Fibroblast of lung (primary cell): ENCODE results near the gene BCAS3. TPM values are rescaled to one million over a fixed set of nuclear protein-coding genes. Genes with fewer than 3 reads are reported as not detected.

Source experiments
- DNase-seq, 2 donors: peaks; one replicate each; pipeline versions ENCODE4 v3.0.0 to v3.0.0-alpha.2; 2010; ENCODE audit warnings: low read depth in 2 of 2
- H2AFZ ChIP-seq: 2 replicates; pipeline ENCODE4 v1.5.1; 2012; ENCODE audit warnings: low read length, control low read depth, inconsistent platforms
- H3K27ac ChIP-seq: 2 replicates; pipeline ENCODE4 v1.5.1; 2011; ENCODE audit warnings: low read length, control low read depth; ENCODE audit not compliant: insufficient read depth
- H3K27me3 ChIP-seq: 2 replicates; pipeline ENCODE4 v1.5.1; 2011; ENCODE audit warnings: mild to moderate bottlenecking, low read length; ENCODE audit not compliant: control insufficient read depth, insufficient read depth
- H3K36me3 ChIP-seq: 2 replicates; pipeline ENCODE4 v1.5.1; 2011; ENCODE audit warnings: low read length; ENCODE audit not compliant: control insufficient read depth, insufficient read depth
- H3K4me1 ChIP-seq: 2 replicates; pipeline ENCODE4 v1.5.1; 2011; ENCODE audit warnings: low read length; ENCODE audit not compliant: control insufficient read depth, insufficient read depth; ENCODE audit errors: extremely low read depth
- H3K4me2 ChIP-seq: 2 replicates; pipeline ENCODE4 v1.5.1; 2011; ENCODE audit warnings: low read length, control low read depth; ENCODE audit not compliant: insufficient read depth; ENCODE audit errors: extremely low read depth
- H3K4me3 ChIP-seq, 4 experiments: fragments of 200-600 bp in 1 of 4; sonication (generic) in 1 of 4; replicated peaks in 1 of 4; 2 replicates each; pipeline ENCODE4 v1.5.1; 2011 to 2016; ENCODE audit warnings: low read length in 4 of 4, low read depth in 3 of 4, mild to moderate bottlenecking in 3 of 4, control low read depth in 2 of 4, inconsistent platforms in 1 of 4, mixed read lengths in 1 of 4; ENCODE audit not compliant: insufficient read depth in 1 of 4; ENCODE audit errors: control extremely low read depth in 1 of 4
- H3K79me2 ChIP-seq: 2 replicates; pipeline ENCODE4 v1.5.1; 2012; ENCODE audit warnings: mild to moderate bottlenecking, low read length, inconsistent platforms; ENCODE audit not compliant: control insufficient read depth, insufficient read depth
- H3K9ac ChIP-seq: 2 replicates; pipeline ENCODE4 v1.5.1; 2011; ENCODE audit warnings: mild to moderate bottlenecking, low read length, control low read depth; ENCODE audit not compliant: insufficient read depth
- H3K9me3 ChIP-seq: 2 replicates; pipeline ENCODE4 v1.5.1; 2012; ENCODE audit warnings: low read depth, low read length; ENCODE audit not compliant: control insufficient read depth, insufficient read depth
- H4K20me1 ChIP-seq: 2 replicates; pipeline ENCODE4 v1.5.1; 2011; ENCODE audit warnings: low read length; ENCODE audit not compliant: control insufficient read depth, insufficient read depth; ENCODE audit errors: extremely low read depth
- EZH2 ChIP-seq: IDR thresholded peaks from 2 replicates; pipeline ENCODE4 v1.5.1; 2012; ENCODE audit warnings: low read length, control low read depth, mild to moderate bottlenecking; ENCODE audit errors: missing control alignments
- polyA plus RNA-seq, 2 donors: library from polyadenylated mRNA; depleted of rRNA in 1 of 2; stranded (reverse) in 1 of 2; unstranded in 1 of 2; fragments of >200 nt; gene quantifications; 2 replicates each; pipeline ENCODE4 v1.2.1, GENCODE V29; 2011 to 2012; ENCODE audit warnings: missing spikeins in 1 of 2
- total RNA-seq: library from RNA; depleted of rRNA; stranded (reverse); fragments of >200 nt; gene quantifications from 2 replicates; pipeline ENCODE4 v1.2.1, GENCODE V29; 2014
- TF ChIP-seq, protein P1 (sequence below), 2 donors: IDR thresholded peaks in 1 of 2; conservative IDR thresholded peaks in 1 of 2; 1 replicate in 1 of 2; 2 replicates in 1 of 2; pipeline ENCODE4 v1.5.1; 2011 to 2012; ENCODE audit warnings: low read length in 2 of 2, control low read depth in 1 of 2, inconsistent platforms in 1 of 2, low read depth in 1 of 2, mild to moderate bottlenecking in 1 of 2

The BCAS3 gene
- total and polyA plus RNA-seq, 2 donors (not counting 1 experiment from before 2014, with no cell fraction given), result 9.9 to 43.6 TPM

DNA sequence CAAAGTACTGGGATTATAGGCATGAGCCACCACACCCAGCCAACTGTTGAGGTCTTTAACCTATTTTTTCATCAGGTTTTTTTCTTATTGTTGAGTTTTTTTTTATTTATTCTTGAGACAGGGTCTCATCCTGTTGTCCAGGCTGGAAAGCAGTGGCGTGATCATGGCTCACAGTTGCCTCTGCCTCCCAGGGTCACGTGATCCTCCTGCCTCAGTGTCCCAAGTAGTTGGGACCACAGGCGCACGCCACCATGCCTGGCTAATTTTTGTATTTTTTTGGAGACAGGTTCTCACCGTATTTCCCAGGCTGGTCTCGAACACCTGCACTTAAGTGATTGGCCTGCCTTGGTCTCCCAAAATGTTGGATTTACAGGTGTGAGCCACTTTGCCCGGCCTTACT, 95.9 kb downstream of the BCAS3 start:
- Histone ChIP-seq H3K9ac (no peak overlapping the region), H3K4me1 (no peaks in the 10 kb centered on the region), H3K27me3 (no peaks in the 10 kb centered on the region), H2AFZ (no peak overlapping the region), H3K36me3 (no peaks in the 10 kb centered on the region), H4K20me1 (no peaks in the 10 kb centered on the region), H3K4me2 (no peak overlapping the region), H3K4me3 (no peak overlapping the region), H3K9me3 (no peaks in the 10 kb centered on the region), H3K79me2 (no peaks in the 10 kb centered on the region), H3K27ac (no peak overlapping the region)
- TF ChIP-seq, protein P1, sequence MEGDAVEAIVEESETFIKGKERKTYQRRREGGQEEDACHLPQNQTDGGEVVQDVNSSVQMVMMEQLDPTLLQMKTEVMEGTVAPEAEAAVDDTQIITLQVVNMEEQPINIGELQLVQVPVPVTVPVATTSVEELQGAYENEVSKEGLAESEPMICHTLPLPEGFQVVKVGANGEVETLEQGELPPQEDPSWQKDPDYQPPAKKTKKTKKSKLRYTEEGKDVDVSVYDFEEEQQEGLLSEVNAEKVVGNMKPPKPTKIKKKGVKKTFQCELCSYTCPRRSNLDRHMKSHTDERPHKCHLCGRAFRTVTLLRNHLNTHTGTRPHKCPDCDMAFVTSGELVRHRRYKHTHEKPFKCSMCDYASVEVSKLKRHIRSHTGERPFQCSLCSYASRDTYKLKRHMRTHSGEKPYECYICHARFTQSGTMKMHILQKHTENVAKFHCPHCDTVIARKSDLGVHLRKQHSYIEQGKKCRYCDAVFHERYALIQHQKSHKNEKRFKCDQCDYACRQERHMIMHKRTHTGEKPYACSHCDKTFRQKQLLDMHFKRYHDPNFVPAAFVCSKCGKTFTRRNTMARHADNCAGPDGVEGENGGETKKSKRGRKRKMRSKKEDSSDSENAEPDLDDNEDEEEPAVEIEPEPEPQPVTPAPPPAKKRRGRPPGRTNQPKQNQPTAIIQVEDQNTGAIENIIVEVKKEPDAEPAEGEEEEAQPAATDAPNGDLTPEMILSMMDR (conservative IDR thresholded peaks at IDR 0.05 in 1 of 2, IDR thresholded peaks at IDR 0.05 in 1 of 2; ENCODE audit: low read depth in 1 of 2, low read length in 2 of 2), result no peak
- no peak for TF ChIP-seq EZH2
- DNase-seq, result no peak

DNA sequence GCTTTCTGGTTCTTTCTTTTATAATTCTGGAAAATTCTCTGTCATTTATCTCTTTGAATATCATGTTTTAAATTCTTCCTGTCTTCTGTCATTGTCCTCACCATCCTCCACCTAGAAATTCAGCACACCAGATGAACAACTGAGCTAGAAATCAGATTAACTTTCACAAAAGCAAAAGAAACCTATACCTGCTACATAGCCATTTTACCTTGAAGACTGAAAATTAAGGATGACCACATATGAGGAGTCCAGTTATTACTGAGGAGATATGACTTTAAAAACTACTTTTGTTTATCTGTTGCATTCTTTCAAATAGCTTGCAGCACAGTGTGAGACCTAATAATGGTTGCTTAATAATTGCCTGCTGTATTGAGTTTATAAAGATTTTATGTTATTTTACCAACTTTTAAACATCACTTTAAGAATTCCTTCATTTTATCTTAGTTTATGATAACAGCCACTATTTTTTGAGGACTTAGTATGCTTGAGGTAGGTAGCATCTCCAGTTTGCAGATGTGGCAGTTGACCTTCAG, 104.3 kb downstream of the BCAS3 start:
- no peak for TF ChIP-seq EZH2
- TF ChIP-seq, protein P1 (conservative IDR thresholded peaks at IDR 0.05 in 1 of 2, IDR thresholded peaks at IDR 0.05 in 1 of 2; ENCODE audit: low read depth in 1 of 2, low read length in 2 of 2), result no peak
- Histone ChIP-seq H3K27me3 (no peaks in the 10 kb centered on the region), H3K79me2 (no peaks in the 10 kb centered on the region), H3K4me2 (no peak overlapping the region), H3K36me3 (no peaks in the 10 kb centered on the region), H3K4me3 (no peak overlapping the region), H3K27ac (no peak overlapping the region), H4K20me1 (no peaks in the 10 kb centered on the region), H3K4me1 (no peaks in the 10 kb centered on the region), H3K9ac (no peak overlapping the region), H3K9me3 (no peaks in the 10 kb centered on the region), H2AFZ (no peak overlapping the region)
- no peak for DNase-seq

DNA sequence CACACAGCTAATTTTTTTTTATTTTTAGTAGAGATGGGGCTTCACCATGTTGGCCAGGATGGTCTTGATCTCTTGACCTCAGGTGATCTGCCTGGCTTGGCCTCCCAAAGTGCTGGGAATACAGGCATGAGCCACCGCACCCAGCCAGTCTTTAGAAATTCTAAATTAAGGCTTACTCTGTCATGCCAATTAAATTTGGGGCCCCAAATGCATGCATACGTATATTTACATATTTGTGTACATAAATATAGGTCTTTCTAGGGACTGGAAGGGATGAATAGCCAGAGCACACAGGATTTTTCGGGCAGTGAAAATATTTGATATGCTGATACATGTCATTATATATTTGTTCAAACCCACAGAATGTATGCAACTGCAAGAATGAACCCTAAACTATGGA, 105.1 kb downstream of the BCAS3 start:
- H3K27me3 ChIP-seq, result no peaks in the 10 kb centered on the region
- no peaks in the 10 kb centered on the region for H4K20me1 ChIP-seq
- H2AFZ ChIP-seq, result no peak overlapping the region
- H3K79me2 ChIP-seq, result no peaks in the 10 kb centered on the region
- H3K4me3 ChIP-seq, result no peak overlapping the region
- no peaks in the 10 kb centered on the region for H3K9me3 ChIP-seq
- TF ChIP-seq EZH2, result no peak
- TF ChIP-seq, protein P1 (conservative IDR thresholded peaks at IDR 0.05 in 1 of 2, IDR thresholded peaks at IDR 0.05 in 1 of 2; ENCODE audit: low read depth in 1 of 2, low read length in 2 of 2), result no peak
- no peak for DNase-seq
- H3K9ac ChIP-seq, result no peak overlapping the region
- H3K4me1 ChIP-seq, result no peaks in the 10 kb centered on the region
- no peak overlapping the region for H3K4me2 ChIP-seq
- H3K36me3 ChIP-seq, result no peaks in the 10 kb centered on the region
- no peak overlapping the region for H3K27ac ChIP-seq
